Breast epithelium (tissue), 3 donors: ENCODE measurements around the gene METTL13.

Experiments
- CTCF ChIP-seq, 3 donors: fragments of 450-650 bp; IDR thresholded peaks; one replicate each; pipeline ENCODE4 v1.5.1; 2016 to 2017; ENCODE audit warnings: antibody characterized with exemption in 3 of 3, mild to moderate bottlenecking in 3 of 3, moderate library complexity in 3 of 3
- POLR2A ChIP-seq: fragments of 450-650 bp; IDR thresholded peaks from one replicate; pipeline ENCODE4 v1.6.1; 2016; ENCODE audit warnings: antibody characterized with exemption, mild to moderate bottlenecking, moderate library complexity
- POLR2AphosphoS5 ChIP-seq, 3 donors: sonication (generic); formaldehyde crosslinking; IDR thresholded peaks; one replicate each; pipeline ENCODE4 v1.6.1; 2017; ENCODE audit warnings: antibody characterized with exemption in 3 of 3

GRCh38 chr1:171803461-171804022 is 22.1 kb downstream of the METTL13 start:
- TF ChIP-seq CTCF (IDR thresholded peaks at IDR 0.05) (no peak), POLR2A (no peak), POLR2AphosphoS5 (IDR thresholded peaks at IDR 0.05) (no peak)
